Gastrocnemius medialis (tissue), 4 donors: ENCODE measurements around the gene KNDC1. TPM values are rescaled to one million over a fixed set of nuclear protein-coding genes. Genes with fewer than 3 reads are reported as not detected.

Experiments
- ATAC-seq, 2 donors: fragments of 150-250 bp; one replicate each; pipeline ENCODE4 v1.9.1; 2016
- DNase-seq, 2 donors: peaks; one replicate each; pipeline ENCODE4 v3.0.0-alpha.2; 2019
- H3K27ac ChIP-seq, 4 donors: fragments of 200-600 bp; sonication (generic); 1 replicate in 1 of 4; 2 replicates in 3 of 4; pipeline ENCODE4 v1.5.1; 2016 to 2018; ENCODE audit warnings: mild to moderate bottlenecking in 2 of 4, moderate library complexity in 1 of 4
- H3K27me3 ChIP-seq, 3 donors: fragments of 200-600 bp; sonication (generic) in 2 of 3; 1 replicate in 1 of 3; 2 replicates in 2 of 3; pipeline versions ENCODE4 v1.5.1 to v1.6.0; 2016 to 2019; ENCODE audit warnings: mild to moderate bottlenecking in 1 of 3, moderate library complexity in 1 of 3
- H3K36me3 ChIP-seq, 2 donors: fragments of 200-600 bp; sonication (generic) in 1 of 2; one replicate each; pipeline ENCODE4 v1.5.1; 2017 to 2018
- H3K4me1 ChIP-seq, 2 donors: fragments of 200-600 bp; sonication (generic) in 1 of 2; one replicate each; pipeline ENCODE4 v1.5.1; 2016 to 2017; ENCODE audit warnings: mild to moderate bottlenecking in 2 of 2
- H3K4me3 ChIP-seq, 4 donors: fragments of 200-600 bp; sonication (generic) in 3 of 4; 1 replicate in 1 of 4; 2 replicates in 3 of 4; pipeline ENCODE4 v1.5.1; 2016 to 2019; ENCODE audit warnings: mild to moderate bottlenecking in 2 of 4
- H3K9me3 ChIP-seq, 3 donors: fragments of 200-600 bp; sonication (generic) in 2 of 3; 1 replicate in 1 of 3; 2 replicates in 2 of 3; pipeline ENCODE4 v1.5.1; 2016 to 2019
- CTCF ChIP-seq, 5 experiments: fragments of 450-650 bp in 3 of 5; fragments of 200-600 bp in 2 of 5; sonication (generic) in 2 of 5; IDR thresholded peaks in 4 of 5; conservative IDR thresholded peaks in 1 of 5; 1 replicate in 4 of 5; 2 replicates in 1 of 5; pipeline ENCODE4 v1.5.1; 2016 to 2019; ENCODE audit warnings: antibody characterized with exemption in 5 of 5, mild to moderate bottlenecking in 3 of 5, moderate library complexity in 3 of 5
- POLR2A ChIP-seq, 2 donors: fragments of 450-650 bp; IDR thresholded peaks; one replicate each; pipeline ENCODE4 v1.6.1; 2017; ENCODE audit warnings: antibody characterized with exemption in 2 of 2, mild to moderate bottlenecking in 2 of 2, moderate library complexity in 2 of 2
- in situ Hi-C, 4 donors: fragments of 200-750 bp; cut with MboI; loops; one replicate each; pipeline versions ENCODE4 v1.15.0 to v1.8.0; 2017; ENCODE audit warnings: low sequenced_read_pairs in 4 of 4
- intact Hi-C: fragments of 100-400 bp; cut with DNase I; formaldehyde crosslinking; loops from one replicate; pipeline ENCODE4 v1.15.1; 2023; ENCODE audit warnings: low total_unique reads
- total RNA-seq, 4 donors: library from RNA; depleted of rRNA; stranded (reverse); fragments of >200 nt; gene quantifications; one replicate each; pipeline versions ENCODE4 v1.1.0 to v1.2.3, GENCODE V29; 2016

Gene KNDC1
- total RNA-seq, 4 donors from 2014 or later, result 0.04 to 0.13 TPM; not detected in 2

GRCh38 chr10:133124357-133125211 is 35.4 kb upstream of the KNDC1 start:
- peak; percentile 73 to 89 for ATAC-seq
- Histone ChIP-seq H3K4me1 (no peaks in the 10 kb centered on the region), H3K27me3 (peaks cover 0 to 8% (median 0%) of the 10 kb centered on the region in 3 donors), H3K9me3 (no peaks in the 10 kb centered on the region), H3K4me3 (no peak overlapping the region), H3K36me3 (no peaks in the 10 kb centered on the region), H3K27ac (no peak overlapping the region)
- TF ChIP-seq POLR2A (IDR thresholded peaks at IDR 0.05), result no peak
- peak; percentile 36 to 84 (median 55) for TF ChIP-seq CTCF (IDR thresholded peaks at IDR 0.05 in 4 of 5, conservative IDR thresholded peaks at IDR 0.05 in 1 of 5)
- in situ Hi-C loops, result loop anchor here in 2 of 4 donors (10.0 to 25.0 kb wide), 2 partner anchors 180 to 187 kb away; partner anchors contain the start of gene CFAP46 (in 2 of the 2)
- intact Hi-C loops, result loop anchor here (1.0 to 10.0 kb wide), 3 partner anchors 90 to 287 kb away; no protein-coding TSS in a partner anchor
- DNase-seq, result peak in 1 of 2 donors; percentile 18

- ATAC-seq, result no peak
- TF ChIP-seq POLR2A (IDR thresholded peaks at IDR 0.05), result no peak
- TF ChIP-seq CTCF (IDR thresholded peaks at IDR 0.05 in 4 of 5, conservative IDR thresholded peaks at IDR 0.05 in 1 of 5), result no peak
- H3K4me3 ChIP-seq, result no peak overlapping the region
- H3K9me3 ChIP-seq, result no peaks in the 10 kb centered on the region
- intact Hi-C loops, result loop anchor here (10.0 kb wide), 1 partner anchor 91 kb away; no protein-coding TSS in a partner anchor
- no peak for DNase-seq
- peaks cover 0 to 8% (median 0%) of the 10 kb centered on the region in 3 donors for H3K27me3 ChIP-seq
- no peak overlapping the region for H3K27ac ChIP-seq
- no peaks in the 10 kb centered on the region for H3K36me3 ChIP-seq
- in situ Hi-C loops, result loop anchor here in 1 of 4 donors (10.0 kb wide), 1 partner anchor 181 kb away; the partner anchor contains the start of gene CFAP46
- H3K4me1 ChIP-seq, result no peaks in the 10 kb centered on the region
Observed at GRCh38 chr10:133125901-133126300, 34.1 kb upstream of the KNDC1 start.

- in situ Hi-C loops, result loop anchor here in 1 of 4 donors (10.0 kb wide), 1 partner anchor 182 kb away; the partner anchor contains the start of gene CFAP46
Observed at GRCh38 chr10:133126431-133127290, 33.4 kb upstream of the KNDC1 start.

More at GRCh38 chr10:133126431-133127290, 33.4 kb upstream of the KNDC1 start:
- no peak for TF ChIP-seq POLR2A (IDR thresholded peaks at IDR 0.05)
- TF ChIP-seq CTCF (IDR thresholded peaks at IDR 0.05 in 4 of 5, conservative IDR thresholded peaks at IDR 0.05 in 1 of 5), result no peak
- ATAC-seq, result no peak
- no peaks in the 10 kb centered on the region for H3K9me3 ChIP-seq
- H3K27me3 ChIP-seq, result peaks cover 0 to 8% (median 0%) of the 10 kb centered on the region in 3 donors
- peak in 1 of 2 donors; percentile 5 for DNase-seq
- H3K4me3 ChIP-seq, result no peak overlapping the region
- intact Hi-C loops, result loop anchor here (10.0 kb wide), 1 partner anchor 92 kb away; no protein-coding TSS in a partner anchor
- no peaks in the 10 kb centered on the region for H3K4me1 ChIP-seq
- H3K27ac ChIP-seq, result no peak overlapping the region
- no peaks in the 10 kb centered on the region for H3K36me3 ChIP-seq
